Measurements from ENCODE around the gene ISM1. TPM values are rescaled to one million over a fixed set of nuclear protein-coding genes. Genes with fewer than 3 reads are reported as not detected.

ISM1 gene
- total RNA-seq, 4 donors from 2014 or later, result 0.49 to 6.2 (median 2.3) TPM; not detected in 1

- Histone ChIP-seq H3K36me3 (no peaks in the 10 kb centered on the region), H3K27ac (no peak overlapping the region), H3K4me1 (no peaks in the 10 kb centered on the region), H3K27me3 (no peaks in the 10 kb centered on the region), H3K4me3 (no peak overlapping the region), H3K9me3 (no peaks in the 10 kb centered on the region)
- no peak for DNase-seq
- TF ChIP-seq CTCF (IDR thresholded peaks at IDR 0.05) (no peak), POLR2A (IDR thresholded peaks at IDR 0.05) (no peak)
- intact Hi-C loops (cut with DNase I; ENCODE audit: low total_unique reads), result no loop called here
Measured at GRCh38 chr20:13280609-13281324, 59.7 kb downstream of the ISM1 start.

DNA sequence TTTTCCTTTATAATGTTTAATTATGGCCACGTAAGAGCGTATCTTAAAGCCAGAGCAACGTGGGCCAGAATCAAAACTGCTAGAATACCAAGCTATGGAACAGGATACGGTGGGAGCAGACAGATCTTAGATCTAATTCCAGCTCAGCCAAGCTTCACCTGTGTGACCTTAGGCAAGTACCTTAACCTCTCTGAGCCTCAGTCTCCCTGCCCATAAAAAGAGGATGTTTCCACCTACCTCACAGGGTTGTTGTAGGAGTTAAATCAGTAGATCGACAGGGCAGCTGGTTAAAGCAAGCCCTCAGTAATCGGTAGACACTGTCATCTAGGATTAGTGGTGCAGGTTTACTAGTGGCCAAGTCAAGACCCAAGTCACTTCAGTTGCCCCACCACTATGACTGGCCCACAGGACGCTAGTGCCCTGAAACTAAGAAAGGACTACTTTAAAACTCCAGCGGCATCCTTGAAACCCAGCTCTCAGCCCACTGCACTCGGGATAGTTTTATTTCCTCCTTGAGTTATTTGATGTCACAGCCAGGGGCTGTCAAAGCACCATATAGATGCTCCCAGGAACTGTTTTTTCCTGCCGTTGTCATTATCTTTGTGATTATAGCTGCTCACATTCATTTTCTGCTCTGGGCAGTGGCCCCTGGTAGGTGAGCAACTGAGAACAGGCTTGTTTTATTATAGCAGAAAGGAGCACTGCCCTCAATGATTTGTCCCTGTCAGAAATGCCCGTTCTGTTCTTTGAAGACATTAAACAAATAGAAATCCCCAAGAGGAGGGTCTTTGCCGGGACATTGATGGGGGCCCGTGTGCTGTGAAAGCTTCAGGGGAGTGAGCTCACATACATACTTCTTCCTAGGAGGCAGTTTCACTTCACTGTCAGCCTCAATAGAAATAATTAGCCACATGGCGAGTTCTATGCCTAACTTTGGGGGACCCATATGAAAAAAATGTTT is 63.1 kb downstream of the ISM1 start:
- Histone ChIP-seq H3K9me3 (no peaks in the 10 kb centered on the region), H3K27me3 (no peaks in the 10 kb centered on the region), H3K4me1 (no peaks in the 10 kb centered on the region), H3K36me3 (no peaks in the 10 kb centered on the region), H3K27ac (no peak overlapping the region), H3K4me3 (no peak overlapping the region)
- no peak for DNase-seq
- TF ChIP-seq POLR2A (IDR thresholded peaks at IDR 0.05), result no peak
- TF ChIP-seq CTCF (IDR thresholded peaks at IDR 0.05), result no peak
- intact Hi-C loops (cut with DNase I; ENCODE audit: low total_unique reads), result no loop called here

GRCh38 chr20:13284830-13285229 is 63.8 kb downstream of the ISM1 start:
- intact Hi-C loops (cut with DNase I; ENCODE audit: low total_unique reads), result no loop called here
- DNase-seq, result no peak

DNA sequence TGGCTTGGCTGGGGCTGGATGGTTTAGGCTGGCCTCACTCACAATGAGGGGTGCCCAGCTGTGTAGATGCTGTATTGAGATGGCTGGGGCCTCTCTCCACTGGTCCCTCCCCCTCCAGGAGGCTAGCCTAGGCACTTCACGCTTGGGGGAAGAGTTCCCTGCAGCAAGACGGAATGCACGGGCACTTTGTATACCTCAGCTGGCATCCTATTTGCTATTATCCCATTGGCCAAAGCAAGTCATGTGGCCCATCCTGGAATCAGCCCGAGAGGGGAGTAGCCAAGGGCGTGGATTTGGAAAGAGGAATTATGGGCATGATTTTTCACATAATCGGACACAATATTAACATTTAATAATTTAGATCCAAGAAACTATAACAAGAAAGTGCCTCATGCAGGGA is 64.3 kb downstream of the ISM1 start:
- no peak for TF ChIP-seq POLR2A (IDR thresholded peaks at IDR 0.05)
- TF ChIP-seq CTCF (IDR thresholded peaks at IDR 0.05), result no peak
- intact Hi-C loops (cut with DNase I; ENCODE audit: low total_unique reads), result no loop called here

More at GRCh38 chr20:13284830-13285229, 63.8 kb downstream of the ISM1 start:
- Histone ChIP-seq H3K9me3 (no peaks in the 10 kb centered on the region), H3K4me1 (no peaks in the 10 kb centered on the region), H3K36me3 (no peaks in the 10 kb centered on the region), H3K27ac (no peak overlapping the region), H3K27me3 (no peaks in the 10 kb centered on the region), H3K4me3 (no peak overlapping the region)
- TF ChIP-seq POLR2A (IDR thresholded peaks at IDR 0.05) (no peak), CTCF (IDR thresholded peaks at IDR 0.05) (no peak)

GRCh38 chr20:13286052-13286451 is 65.0 kb downstream of the ISM1 start:
- intact Hi-C loops (cut with DNase I; ENCODE audit: low total_unique reads), result no loop called here
- H3K9me3 ChIP-seq, result no peaks in the 10 kb centered on the region
- no peaks in the 10 kb centered on the region for H3K27me3 ChIP-seq
- no peaks in the 10 kb centered on the region for H3K4me1 ChIP-seq
- DNase-seq, result no peak
- H3K27ac ChIP-seq, result no peak overlapping the region
- H3K36me3 ChIP-seq, result no peaks in the 10 kb centered on the region
- TF ChIP-seq POLR2A (IDR thresholded peaks at IDR 0.05) (no peak), CTCF (IDR thresholded peaks at IDR 0.05) (no peak)
- H3K4me3 ChIP-seq, result no peak overlapping the region

More for the DNA sequence above, 64.3 kb downstream of the ISM1 start:
- Histone ChIP-seq H3K27ac (no peak overlapping the region), H3K4me1 (no peaks in the 10 kb centered on the region), H3K36me3 (no peaks in the 10 kb centered on the region), H3K9me3 (no peaks in the 10 kb centered on the region), H3K4me3 (no peak overlapping the region), H3K27me3 (no peaks in the 10 kb centered on the region)
- DNase-seq, result no peak
